GM23338 (cell line): Measurements from ENCODE around the gene LRRC8E. TPM values are rescaled to one million over a fixed set of nuclear protein-coding genes. Genes with fewer than 3 reads are reported as not detected.

ENCODE experiments used
- ATAC-seq: fragments of 200-7000 bp; cut with Tn5 transposase; 3 replicates; pipeline ENCODE4 v1.9.1; 2020
- DNase-seq: peaks from one replicate; pipeline ENCODE4 v3.0.0-alpha.2; 2015; ENCODE audit warnings: low spot score
- H2AFZ ChIP-seq: fragments of 200-600 bp; sonication (generic); 2 replicates; pipeline ENCODE4 v1.8.0; 2016; ENCODE audit warnings: antibody characterized with exemption, mild to moderate bottlenecking, moderate library complexity
- H3F3A ChIP-seq: fragments of 200-600 bp; sonication (generic); replicated peaks from 2 replicates; pipeline ENCODE4 v1.8.0; 2017; ENCODE audit warnings: antibody characterized with exemption, mixed run types, low read depth
- H3K27ac ChIP-seq: fragments of 200-600 bp; sonication (generic); 2 replicates; pipeline ENCODE4 v1.6.1; 2016; ENCODE audit warnings: low read depth
- H3K27me3 ChIP-seq: fragments of 200-600 bp; sonication (generic); 2 replicates; pipeline ENCODE4 v1.8.0; 2016; ENCODE audit warnings: mild to moderate bottlenecking, mixed run types, moderate library complexity; ENCODE audit not compliant: insufficient read depth
- H3K36me3 ChIP-seq: fragments of 200-600 bp; sonication (generic); 2 replicates; pipeline ENCODE4 v1.8.0; 2016; ENCODE audit warnings: mild to moderate bottlenecking; ENCODE audit not compliant: insufficient read depth
- H3K4me1 ChIP-seq: fragments of 200-600 bp; sonication (generic); 2 replicates; pipeline ENCODE4 v1.8.0; 2016; ENCODE audit warnings: mild to moderate bottlenecking, moderate library complexity; ENCODE audit not compliant: insufficient read depth
- H3K4me2 ChIP-seq: fragments of 200-600 bp; sonication (generic); 2 replicates; pipeline ENCODE4 v1.7.1; 2017; ENCODE audit warnings: mixed run types
- H3K4me3 ChIP-seq: fragments of 200-600 bp; sonication (generic); 2 replicates; pipeline ENCODE4 v1.6.1; 2016; ENCODE audit warnings: mixed run types
- H3K79me2 ChIP-seq: fragments of 200-600 bp; sonication (generic); replicated peaks from 2 replicates; pipeline ENCODE4 v1.8.0; 2017; ENCODE audit warnings: mild to moderate bottlenecking; ENCODE audit not compliant: insufficient read depth
- H3K9me2 ChIP-seq: fragments of 200-600 bp; sonication (generic); 2 replicates; pipeline ENCODE4 v1.8.0; 2017; ENCODE audit not compliant: insufficient read depth
- H4K20me1 ChIP-seq: fragments of 200-600 bp; sonication (generic); replicated peaks from 2 replicates; pipeline ENCODE4 v1.8.0; 2017; ENCODE audit warnings: mild to moderate bottlenecking; ENCODE audit not compliant: insufficient read depth
- H3K27ac Mint-ChIP-seq: 2 replicates; pipeline ENCODE4 v1.8.0; 2020; ENCODE audit warnings: inconsistent platforms, mild to moderate bottlenecking, moderate library complexity, mixed read lengths
- H3K27me3 Mint-ChIP-seq: 3 replicates; pipeline ENCODE4 v1.8.0; 2022; ENCODE audit warnings: low read depth, mild to moderate bottlenecking, moderate library complexity, mixed read lengths, inconsistent platforms; ENCODE audit not compliant: insufficient read depth, poor library complexity
- H3K36me3 Mint-ChIP-seq: 3 replicates; pipeline ENCODE4 v1.8.0; 2021; ENCODE audit warnings: low read depth, mild to moderate bottlenecking, inconsistent platforms, moderate library complexity, mixed read lengths
- H3K4me1 Mint-ChIP-seq: 3 replicates; pipeline ENCODE4 v1.8.0; 2020; ENCODE audit warnings: mild to moderate bottlenecking, inconsistent platforms, mixed read lengths
- H3K4me3 Mint-ChIP-seq: 3 replicates; pipeline ENCODE4 v1.8.0; 2021; ENCODE audit warnings: moderate library complexity, mild to moderate bottlenecking, inconsistent platforms, mixed read lengths
- H3K9me3 Mint-ChIP-seq: 3 replicates; pipeline ENCODE4 v1.8.0; 2020; ENCODE audit warnings: moderate library complexity, mild to moderate bottlenecking, inconsistent platforms, mixed read lengths
- CREB1 ChIP-seq: fragments of 250-450 bp; sonication (Bioruptor Pico); IDR thresholded peaks from 2 replicates; pipeline ENCODE4 v1.5.0; 2020; ENCODE audit warnings: low read depth, mild to moderate bottlenecking, moderate library complexity
- EZH2 ChIP-seq: fragments of 200-600 bp; sonication (generic); IDR thresholded peaks from one replicate; pipeline ENCODE4 v1.8.0; 2017; ENCODE audit warnings: antibody characterized with exemption, mild to moderate bottlenecking, low read depth; ENCODE audit not compliant: unreplicated experiment
- ZNF114 ChIP-seq: fragments of 250-450 bp; sonication (Bioruptor Pico); IDR thresholded peaks from 2 replicates; pipeline ENCODE4 v1.5.0; 2020; ENCODE audit warnings: mild to moderate bottlenecking, moderate library complexity
- ZNF331 ChIP-seq: fragments of 250-450 bp; sonication (Bioruptor Pico); IDR thresholded peaks from 2 replicates; pipeline ENCODE4 v1.5.0; 2020; ENCODE audit warnings: low read depth, mild to moderate bottlenecking, moderate library complexity
- polyA plus RNA-seq: library from polyadenylated mRNA; unstranded; fragments of >200 nt; fragmentation: Nextera tagmentation; extraction: Ambion mirVana; gene quantifications from 2 replicates; pipeline ENCODE4 v1.2.1, GENCODE V29; 2016
- total RNA-seq: library from RNA; depleted of rRNA; stranded (reverse); fragments of >200 nt; shearing (Covaris generic); gene quantifications from 2 replicates; pipeline ENCODE4 v1.2.3, GENCODE V29; 2014
- TF ChIP-seq, protein P1 (sequence below), 2 experiments: fragments of 200-600 bp in 1 of 2; sonication (generic) in 1 of 2; conservative IDR thresholded peaks; 2 replicates each; pipeline versions ENCODE4 v1.5.1 to v1.6.1; 2016 to 2017; ENCODE audit warnings: antibody characterized with exemption in 2 of 2, low read depth in 2 of 2, mild to moderate bottlenecking in 2 of 2, moderate library complexity in 1 of 2

The LRRC8E gene
- total and polyA plus RNA-seq, 2 experiments from 2014 or later, result 0.29 to 4.8 TPM

DNA sequence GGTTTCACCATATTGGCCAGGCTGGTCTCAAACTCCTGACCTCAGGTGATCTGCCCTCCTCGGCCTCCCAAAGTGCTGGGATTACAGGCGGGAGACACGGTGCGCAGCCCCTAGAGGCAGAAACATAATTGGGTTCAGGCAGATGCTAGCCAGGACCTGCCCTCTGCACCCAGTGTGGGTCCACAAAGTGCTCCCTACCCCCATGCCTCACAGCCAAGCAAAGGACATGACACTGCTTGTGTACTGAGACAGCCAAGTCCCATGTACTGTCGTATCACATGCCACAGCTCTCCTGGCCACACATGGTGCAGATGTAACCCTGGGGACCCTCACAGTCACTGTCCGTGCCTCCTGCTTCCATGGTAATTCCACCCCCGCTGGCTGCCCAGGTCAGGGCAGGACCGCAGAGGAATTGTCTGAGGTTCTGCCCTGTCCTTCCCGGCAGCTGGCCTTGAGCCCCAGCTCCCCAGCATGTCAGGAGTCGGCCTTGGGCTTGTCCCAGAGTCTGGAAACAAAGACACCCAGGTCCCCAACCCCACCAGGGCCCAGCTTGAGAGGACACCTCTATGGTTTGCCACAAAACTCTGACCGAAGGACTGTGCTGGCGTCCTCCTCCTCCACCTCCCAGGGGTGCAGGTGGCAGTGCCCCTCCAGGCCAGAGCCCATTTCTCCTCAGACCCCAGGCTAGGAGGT is 21.8 kb upstream of the LRRC8E start:
- Mint-ChIP-seq H3K27ac (no peak overlapping the region), H3K9me3 (no peaks in the 10 kb centered on the region), H3K4me1 (peaks cover 19% of the 10 kb centered on the region), H3K4me3 (no peak overlapping the region), H3K36me3 (peaks cover 5% of the 10 kb centered on the region; the same call in 2 of the 3 replicates), H3K27me3 (peaks cover 62% of the 10 kb centered on the region)
- no peak overlapping the region for H3K4me3 ChIP-seq
- no peaks in the 10 kb centered on the region for H3K79me2 ChIP-seq
- peaks cover 56% of the 10 kb centered on the region for H3K27me3 ChIP-seq
- DNase-seq (no peak), ATAC-seq (no peak)
- no peaks in the 10 kb centered on the region for H4K20me1 ChIP-seq
- no peaks in the 10 kb centered on the region for H3K9me2 ChIP-seq
- H3K36me3 ChIP-seq, result no peaks in the 10 kb centered on the region
- no peak overlapping the region for H2AFZ ChIP-seq
- peaks cover 21% of the 10 kb centered on the region for H3K4me1 ChIP-seq
- TF ChIP-seq, protein P1, sequence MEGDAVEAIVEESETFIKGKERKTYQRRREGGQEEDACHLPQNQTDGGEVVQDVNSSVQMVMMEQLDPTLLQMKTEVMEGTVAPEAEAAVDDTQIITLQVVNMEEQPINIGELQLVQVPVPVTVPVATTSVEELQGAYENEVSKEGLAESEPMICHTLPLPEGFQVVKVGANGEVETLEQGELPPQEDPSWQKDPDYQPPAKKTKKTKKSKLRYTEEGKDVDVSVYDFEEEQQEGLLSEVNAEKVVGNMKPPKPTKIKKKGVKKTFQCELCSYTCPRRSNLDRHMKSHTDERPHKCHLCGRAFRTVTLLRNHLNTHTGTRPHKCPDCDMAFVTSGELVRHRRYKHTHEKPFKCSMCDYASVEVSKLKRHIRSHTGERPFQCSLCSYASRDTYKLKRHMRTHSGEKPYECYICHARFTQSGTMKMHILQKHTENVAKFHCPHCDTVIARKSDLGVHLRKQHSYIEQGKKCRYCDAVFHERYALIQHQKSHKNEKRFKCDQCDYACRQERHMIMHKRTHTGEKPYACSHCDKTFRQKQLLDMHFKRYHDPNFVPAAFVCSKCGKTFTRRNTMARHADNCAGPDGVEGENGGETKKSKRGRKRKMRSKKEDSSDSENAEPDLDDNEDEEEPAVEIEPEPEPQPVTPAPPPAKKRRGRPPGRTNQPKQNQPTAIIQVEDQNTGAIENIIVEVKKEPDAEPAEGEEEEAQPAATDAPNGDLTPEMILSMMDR (conservative IDR thresholded peaks at IDR 0.05; ENCODE audit: low read depth in 2 of 2), result peak; percentile 4 to 18; a peak in 1 of 4 replicates
- no peak for TF ChIP-seq ZNF114 (CRISPR knock-in tag)
- H3K27ac ChIP-seq, result no peak overlapping the region
- H3F3A ChIP-seq, result 0 out of 2 replicates have a peak, but pooled peaks cover 9% of the 10 kb centered on the region
- H3K4me2 ChIP-seq, result no peak overlapping the region

DNA sequence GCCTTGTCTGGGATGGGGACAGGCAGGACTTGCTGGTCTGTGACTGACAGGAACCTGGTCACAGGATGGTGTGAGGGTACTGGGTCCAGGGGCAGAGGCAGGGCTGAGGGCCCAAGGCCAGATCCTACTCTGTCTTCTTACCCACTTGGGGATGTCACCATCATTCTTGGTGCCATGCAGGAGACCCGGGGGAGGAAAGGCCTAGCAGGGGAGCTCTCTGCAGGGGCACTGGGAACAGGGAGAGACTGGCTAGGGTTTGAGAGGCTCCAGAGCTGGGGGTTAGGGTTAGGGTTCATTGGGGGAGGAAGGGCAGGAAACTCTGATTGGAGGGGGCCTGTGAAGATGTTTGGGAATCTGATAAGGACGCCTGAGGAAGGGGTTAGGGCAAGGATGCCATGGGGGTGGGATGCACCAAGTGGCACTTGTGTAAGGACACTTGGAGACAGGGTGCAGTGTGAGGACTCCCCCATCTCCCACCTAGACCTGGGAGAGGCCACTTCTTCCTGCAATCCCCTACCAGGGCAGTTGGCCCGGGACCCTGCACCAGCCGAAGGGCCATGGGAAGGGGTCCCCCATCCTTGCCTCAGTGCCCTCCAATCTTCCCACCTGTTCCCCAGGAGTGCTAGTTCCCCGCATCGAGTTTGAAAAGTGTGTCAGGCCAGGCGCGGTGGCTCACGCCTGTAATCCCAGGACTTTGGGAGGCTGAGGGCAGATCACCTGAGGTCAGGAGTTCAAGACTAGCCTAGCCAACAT is 21.0 kb upstream of the LRRC8E start:
- Mint-ChIP-seq H3K27me3 (peaks cover 68% of the 10 kb centered on the region), H3K4me1 (peaks cover 26% of the 10 kb centered on the region)
- H3K27me3 ChIP-seq, result peaks cover 53% of the 10 kb centered on the region

DNA sequence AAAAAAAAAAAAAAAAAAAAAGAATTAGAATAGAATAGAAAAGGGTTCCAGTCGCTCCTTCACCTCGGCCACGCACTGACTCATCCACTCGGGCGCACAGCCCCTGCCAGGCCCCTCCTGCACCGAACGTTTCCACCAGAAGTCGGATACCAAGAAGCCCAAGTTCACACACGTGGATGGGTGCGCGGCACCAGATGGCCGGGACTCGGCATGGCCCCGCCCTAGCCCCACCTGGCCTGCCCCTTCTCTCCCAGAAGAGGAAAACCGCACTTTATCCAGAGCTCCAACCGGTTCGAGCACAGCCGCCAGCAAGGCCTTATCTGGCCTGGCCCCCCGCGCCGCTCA is 20.0 kb upstream of the LRRC8E start:
- DNase-seq (peak; percentile 83), ATAC-seq (peak; percentile 4)
- H3K4me2 ChIP-seq, result peak overlapping the region; percentile 91
- H3K27ac Mint-ChIP-seq, result no peak overlapping the region
- H3K9me2 ChIP-seq, result no peaks in the 10 kb centered on the region
- H3K4me3 Mint-ChIP-seq, result peak overlapping the region; percentile 67
- H3K27me3 ChIP-seq, result peaks cover 58% of the 10 kb centered on the region
- H3K36me3 ChIP-seq, result no peaks in the 10 kb centered on the region
- H3K27ac ChIP-seq, result no peak overlapping the region
- H3K9me3 Mint-ChIP-seq, result no peaks in the 10 kb centered on the region
- H3K79me2 ChIP-seq, result no peaks in the 10 kb centered on the region
- peaks cover 13% of the 10 kb centered on the region; the same call in 1 of the 2 replicates for H3F3A ChIP-seq
- 0 out of 2 replicates have a peak overlapping the region, but pooled peaks have one; percentile 43 for H2AFZ ChIP-seq
- H4K20me1 ChIP-seq, result no peaks in the 10 kb centered on the region
- H3K4me1 Mint-ChIP-seq, result peaks cover 28% of the 10 kb centered on the region
- H3K36me3 Mint-ChIP-seq, result peaks cover 5% of the 10 kb centered on the region; the same call in 2 of the 3 replicates
- no peak for TF ChIP-seq EZH2
- TF ChIP-seq ZNF114 (CRISPR knock-in tag), result no peak
- TF ChIP-seq CREB1, result no peak
- peak overlapping the region; percentile 66 for H3K4me3 ChIP-seq
- H3K4me1 ChIP-seq, result peaks cover 27% of the 10 kb centered on the region; the same call in 1 of the 2 replicates
- peaks cover 73% of the 10 kb centered on the region for H3K27me3 Mint-ChIP-seq

More for the DNA sequence above, 21.0 kb upstream of the LRRC8E start:
- Histone ChIP-seq H3K4me3 (no peak overlapping the region), H3K79me2 (no peaks in the 10 kb centered on the region), H3K36me3 (no peaks in the 10 kb centered on the region), H2AFZ (no peak overlapping the region), H3K27ac (no peak overlapping the region), H3F3A (0 out of 2 replicates have a peak, but pooled peaks cover 7% of the 10 kb centered on the region), H3K4me2 (no peak overlapping the region), H3K9me2 (no peaks in the 10 kb centered on the region), H3K4me1 (peaks cover 18% of the 10 kb centered on the region; the same call in 1 of the 2 replicates), H4K20me1 (no peaks in the 10 kb centered on the region)
- H3K27ac Mint-ChIP-seq, result no peak overlapping the region
- no peak for ATAC-seq
- no peaks in the 10 kb centered on the region for H3K9me3 Mint-ChIP-seq
- peaks cover 5% of the 10 kb centered on the region; the same call in 2 of the 3 replicates for H3K36me3 Mint-ChIP-seq
- DNase-seq, result no peak
- no peak for TF ChIP-seq ZNF331 (CRISPR knock-in tag)
- no peak for TF ChIP-seq CREB1
- no peak for TF ChIP-seq ZNF114 (CRISPR knock-in tag)
- no peak overlapping the region; the same call in 2 of the 3 replicates for H3K4me3 Mint-ChIP-seq
